Fibroblast of skin of right quadriceps (primary cell): ENCODE results near the gene S100A9.
"Not testable (repeated sequence)": the region's sequence is repeated elsewhere in the genome, so short reads cannot be mapped to it uniquely, and the experiment has no call there.

ENCODE experiments used
- DNase-seq: peaks from one replicate; pipeline ENCODE4 v3.0.0-alpha.2; 2013

Gene S100A9

DNA sequence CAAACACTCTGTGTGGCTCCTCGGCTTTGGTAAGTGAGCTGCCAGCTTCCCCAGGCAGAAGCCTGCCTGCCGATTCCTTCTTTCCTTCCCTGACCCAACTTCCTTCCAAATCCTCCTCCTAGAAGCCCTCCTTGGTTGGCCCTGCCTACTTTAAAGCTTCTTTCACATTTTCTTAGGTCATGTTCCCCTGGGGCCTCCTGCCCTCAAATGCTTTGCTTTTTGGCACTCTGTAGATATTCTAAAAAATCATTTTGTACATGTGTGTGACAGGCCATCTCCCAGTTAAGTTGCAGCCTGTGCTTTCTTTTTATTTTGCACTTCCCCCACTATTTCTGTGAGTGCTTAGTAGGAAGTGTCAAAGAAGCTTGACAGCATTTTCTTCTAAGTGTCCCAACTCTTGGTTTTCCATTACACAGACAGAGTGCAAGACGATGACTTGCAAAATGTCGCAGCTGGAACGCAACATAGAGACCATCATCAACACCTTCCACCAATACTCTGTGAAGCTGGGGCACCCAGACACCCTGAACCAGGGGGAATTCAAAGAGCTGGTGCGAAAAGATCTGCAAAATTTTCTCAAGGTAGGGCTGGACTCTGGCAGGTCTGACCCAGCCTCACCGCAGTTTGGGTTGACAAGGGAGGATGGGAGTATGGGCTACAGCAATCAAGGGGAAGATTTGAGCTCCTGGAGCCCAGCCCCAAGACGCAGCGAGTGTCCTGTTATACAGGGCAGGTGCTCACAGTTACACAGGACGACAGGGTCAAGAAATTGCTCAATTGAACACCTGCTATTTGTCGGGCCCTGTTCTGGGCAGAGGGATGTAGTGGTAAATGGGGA is at the start of gene S100A9:
Gene S100A9, plus strand, starts transcription at position 2 of the 838 bp plus-strand sequence. Its CDS starts 430 bp downstream, at position 432.
- no peak for DNase-seq

GRCh38 chr1:153308540-153308939 is 49.1 kb upstream of the S100A9 start:
- DNase-seq: no peak

- DNase-seq: no peak
These were observed 48.2 kb upstream of the S100A9 start for GRCh38 chr1:153309441-153309840.

GRCh38 chr1:153310526-153310925 is 47.1 kb upstream of the S100A9 start:
- DNase-seq: no peak

- no peak for DNase-seq
These were observed 45.0 kb upstream of the S100A9 start, which contains the start of gene PGLYRP3 for GRCh38 chr1:153312570-153313186. PGLYRP3 (minus strand) TSS chr1:153312952; CDS start chr1:153310665, 2,287 bp downstream.

- DNase-seq: no peak
These were observed 44.4 kb upstream of the S100A9 start for GRCh38 chr1:153313288-153313687.

- not testable (repeated sequence) for DNase-seq
These were observed 43.3 kb upstream of the S100A9 start for GRCh38 chr1:153314388-153314787.

GRCh38 chr1:153316013-153316412 is 41.6 kb upstream of the S100A9 start:
- DNase-seq: not testable (repeated sequence)

DNA sequence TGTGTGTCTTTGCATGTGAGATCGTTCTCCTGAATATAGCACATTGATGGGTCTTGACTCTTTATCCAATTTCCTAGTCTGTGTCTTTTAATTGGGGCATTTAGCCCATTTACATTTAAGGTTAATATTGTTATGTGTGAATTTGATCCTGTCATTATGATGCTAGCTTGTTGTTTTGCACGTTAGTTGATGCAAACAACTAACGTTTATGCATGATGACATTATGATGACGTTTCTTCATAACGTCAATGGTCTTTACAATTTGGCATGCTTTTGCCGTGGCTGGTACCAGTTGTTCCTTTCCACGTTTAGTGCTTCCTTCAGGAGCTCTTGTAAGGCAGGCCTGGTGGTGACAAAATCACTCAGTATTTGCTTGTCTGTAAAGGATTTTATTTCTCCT is 39.5 kb upstream of the S100A9 start:
- not testable (repeated sequence) for DNase-seq

GRCh38 chr1:153322568-153322967 is 35.1 kb upstream of the S100A9 start:
- no peak for DNase-seq

DNA sequence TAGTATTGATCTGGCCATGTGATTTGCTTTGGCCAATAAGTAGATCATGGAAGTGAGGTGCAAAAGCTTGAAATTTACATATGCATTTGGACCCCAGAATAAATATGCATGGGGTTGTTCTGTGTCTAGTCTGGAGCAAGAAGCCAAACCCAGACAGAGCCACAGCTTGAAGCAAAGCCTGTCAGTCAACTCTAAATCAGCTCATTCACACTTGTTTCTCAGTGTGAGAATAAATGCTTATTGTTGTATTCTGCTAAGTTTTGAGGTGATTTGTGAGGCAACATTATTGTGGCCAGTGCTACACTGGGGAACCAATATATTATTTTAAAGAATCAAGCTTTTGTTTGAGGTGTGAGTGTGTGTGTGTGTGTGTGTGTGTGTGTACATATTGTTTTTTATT is 32.7 kb upstream of the S100A9 start:
- no peak for DNase-seq

DNA sequence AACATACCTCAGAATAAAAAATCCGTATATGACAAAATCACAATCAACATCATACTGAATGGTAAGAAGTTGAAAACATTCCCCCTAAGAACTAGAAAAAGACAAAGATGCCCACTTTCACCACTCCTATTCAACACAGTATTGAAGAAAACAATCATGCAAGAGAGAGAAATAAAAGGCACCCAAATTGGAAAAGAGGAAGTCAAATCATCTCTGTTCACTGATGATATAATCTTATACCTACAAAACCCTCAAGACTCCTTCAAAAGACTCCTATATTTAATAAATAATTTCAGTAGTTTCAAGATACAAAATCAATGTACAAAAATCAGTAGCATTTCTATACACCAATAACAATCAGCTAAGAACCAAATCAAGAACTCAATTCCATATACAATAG is 23.8 kb upstream of the S100A9 start:
- no peak for DNase-seq

DNA sequence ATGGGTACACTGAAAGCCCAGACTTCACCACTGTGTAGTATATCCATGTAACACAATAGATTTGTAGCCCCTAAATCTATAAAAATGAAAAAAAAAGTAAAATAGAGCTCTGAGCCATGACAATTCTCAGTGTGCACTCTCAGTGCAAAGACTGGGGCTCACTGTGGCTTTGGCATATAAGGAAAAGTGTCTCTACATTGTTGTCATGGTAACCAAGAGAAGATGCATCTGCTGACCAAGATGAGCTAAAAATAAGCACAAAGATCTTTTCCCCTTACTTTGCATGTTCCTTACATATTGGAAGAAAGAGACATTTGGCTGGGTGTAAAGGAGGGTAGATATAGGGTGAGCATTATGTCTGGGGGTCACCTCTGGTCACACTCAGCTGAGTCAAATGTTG is 21.0 kb upstream of the S100A9 start:
- no peak for DNase-seq

- no peak for DNase-seq
These were observed 19.4 kb upstream of the S100A9 start for GRCh38 chr1:153337980-153338853.

DNA sequence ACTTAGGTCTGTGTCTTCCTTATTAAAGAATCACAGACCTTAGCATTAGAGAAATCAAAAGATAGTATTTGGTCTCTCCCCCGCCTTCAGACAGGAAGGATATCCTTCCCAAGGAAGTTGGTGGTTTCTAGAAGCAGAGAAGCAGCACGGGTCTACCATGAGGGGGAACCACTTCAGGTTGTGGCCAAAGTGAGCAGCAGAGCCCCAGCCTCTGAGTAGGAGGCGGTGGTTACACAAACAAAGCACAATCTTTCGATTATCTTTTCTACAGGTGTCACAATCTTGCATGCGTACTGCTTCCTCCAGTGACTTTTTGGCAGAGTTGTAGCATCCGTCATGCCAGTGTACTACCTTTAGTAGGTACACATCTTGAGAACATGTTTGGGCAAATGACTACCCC is 17.9 kb upstream of the S100A9 start:
- no peak for DNase-seq

GRCh38 chr1:153340356-153340755 is 17.3 kb upstream of the S100A9 start:
- DNase-seq: no peak

- DNase-seq: no peak
These were observed 16.2 kb upstream of the S100A9 start for GRCh38 chr1:153341431-153341934.

DNA sequence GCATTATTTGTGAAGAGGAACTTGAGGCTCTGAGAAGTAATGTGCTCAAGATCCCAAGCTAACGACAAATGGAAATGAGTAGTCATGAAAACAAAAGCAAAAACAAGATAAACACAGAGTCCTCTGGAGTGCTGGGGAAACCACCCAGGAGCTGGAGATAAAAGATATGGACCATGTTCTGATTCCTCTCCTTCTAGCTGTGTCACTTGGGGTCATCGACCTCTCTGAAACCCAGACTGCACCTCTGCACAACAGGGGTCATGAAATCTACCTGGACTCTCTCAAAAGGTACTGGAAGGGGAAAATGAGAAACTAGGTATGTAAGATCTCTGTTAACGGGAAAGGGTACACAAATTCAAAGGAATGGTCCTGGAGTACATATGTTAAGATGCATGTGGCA is 15.5 kb upstream of the S100A9 start:
- DNase-seq: no peak

DNA sequence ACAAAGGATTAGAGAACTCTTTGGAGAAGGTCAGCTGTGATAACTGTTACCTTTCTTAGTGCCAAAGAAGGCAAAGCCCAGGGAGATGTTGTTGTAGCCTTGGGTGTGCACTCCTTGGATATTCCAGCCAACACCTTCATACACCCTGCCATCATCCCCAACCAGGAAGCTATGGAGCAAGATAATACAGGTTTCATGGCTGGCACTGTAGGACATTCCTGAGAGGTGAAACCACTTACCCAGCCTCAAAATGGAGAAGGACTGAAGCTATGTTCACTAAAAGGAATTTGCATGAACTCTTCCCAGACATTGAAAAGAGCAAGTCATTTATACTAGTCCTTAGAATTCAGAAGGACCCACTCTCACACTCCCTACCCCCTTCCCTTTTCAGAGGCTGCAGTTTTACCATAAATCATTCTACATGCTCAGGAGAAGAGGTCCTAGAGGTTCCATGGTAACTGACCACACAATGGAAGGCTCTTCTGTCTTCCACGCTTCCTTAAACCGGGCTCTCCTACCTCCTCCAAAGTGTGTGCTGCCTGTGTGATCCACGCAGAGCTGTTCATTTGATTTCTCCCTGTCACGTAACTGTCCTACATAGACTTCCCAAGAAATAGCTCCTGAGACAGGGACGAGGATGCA is 14.5 kb upstream of the S100A9 start:
- DNase-seq: no peak

DNA sequence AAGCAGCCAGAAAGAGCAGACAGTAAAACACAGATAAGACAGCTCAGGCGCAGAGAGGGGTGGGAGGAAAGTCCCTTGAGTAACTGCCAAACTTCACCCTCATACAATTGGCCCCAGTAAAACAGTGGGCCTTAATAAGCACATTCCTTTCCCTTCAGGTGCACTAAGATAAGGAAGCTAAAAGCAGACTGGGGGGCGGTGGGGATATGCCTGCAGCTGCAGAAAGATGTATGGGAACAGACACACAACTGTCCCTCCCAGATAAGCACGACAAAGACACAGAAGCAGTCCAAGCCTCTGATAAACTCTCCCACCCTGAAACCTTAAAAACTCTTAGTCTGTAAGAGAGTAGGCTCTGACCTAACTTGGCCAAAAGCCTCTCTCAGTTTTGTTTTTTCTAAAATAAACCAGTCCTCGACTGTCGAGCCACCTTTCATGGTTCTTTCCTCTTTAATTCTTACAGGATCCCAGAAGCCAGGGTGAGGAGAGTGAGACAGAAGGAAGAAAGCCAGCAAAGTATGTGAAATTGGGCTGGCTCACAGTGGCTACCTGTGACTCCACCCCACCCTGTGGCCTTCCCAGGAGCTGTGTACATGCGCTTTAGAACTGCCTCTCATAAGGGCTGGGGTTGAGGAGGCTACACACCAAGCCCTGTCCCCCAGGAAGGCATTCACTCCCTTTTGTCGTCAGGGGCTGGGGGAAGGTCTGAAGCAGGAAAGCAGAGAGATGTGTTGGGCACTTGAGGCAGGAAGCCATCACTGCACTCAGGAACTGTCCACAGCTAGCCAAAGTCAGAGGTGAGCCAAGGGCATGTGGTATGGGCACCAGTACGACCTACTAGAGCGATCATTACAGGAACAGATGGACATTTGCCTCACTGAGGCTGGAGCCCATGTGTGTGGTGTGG is 13.6 kb upstream of the S100A9 start:
- no peak for DNase-seq

DNA sequence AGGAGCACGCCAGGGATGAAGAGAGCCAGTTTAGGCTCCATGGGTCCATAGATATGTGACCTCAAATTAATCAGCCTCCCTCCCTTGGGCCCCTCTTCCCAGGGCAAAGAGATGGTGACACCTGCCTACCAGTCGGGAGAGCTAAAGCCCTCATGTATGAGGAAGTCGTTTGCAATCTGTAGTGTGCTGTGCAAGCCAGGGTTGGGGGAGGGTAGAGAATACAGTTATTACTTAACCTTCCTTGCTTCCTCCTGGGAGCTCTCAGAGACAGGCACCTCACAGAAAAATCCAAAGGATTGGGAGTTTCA is 13.0 kb upstream of the S100A9 start:
- no peak for DNase-seq
